H9 (cell line): ENCODE results near the gene DAAM1. TPM values are rescaled to one million over a fixed set of nuclear protein-coding genes. Genes with fewer than 3 reads are reported as not detected.

ENCODE experiments used
- DNase-seq: peaks from one replicate; pipeline ENCODE4 v3.0.0-alpha.2; 2017
- H2AFZ ChIP-seq: one replicate; pipeline ENCODE4 v1.6.1; 2013; ENCODE audit warnings: mild to moderate bottlenecking, low read length, control low read depth, moderate library complexity
- H2AK5ac ChIP-seq: 2 replicates; pipeline ENCODE4 v1.6.1; 2013; ENCODE audit warnings: low read length, control low read depth, mixed read lengths; ENCODE audit not compliant: insufficient read length
- H2BK120ac ChIP-seq: one replicate; pipeline ENCODE4 v1.6.1; 2013; ENCODE audit warnings: low read depth, mild to moderate bottlenecking, low read length, control low read depth, inconsistent platforms; ENCODE audit not compliant: poor library complexity, severe bottlenecking
- H2BK12ac ChIP-seq: 2 replicates; pipeline ENCODE4 v1.6.1; 2013; ENCODE audit warnings: low read length, control low read depth, mixed read lengths, low read depth; ENCODE audit not compliant: insufficient read length
- H2BK15ac ChIP-seq: 2 replicates; pipeline ENCODE4 v1.6.1; 2013; ENCODE audit warnings: low read depth, low read length, control low read depth
- H2BK20ac ChIP-seq: one replicate; pipeline ENCODE4 v1.6.1; 2013; ENCODE audit warnings: low read depth, mild to moderate bottlenecking, low read length, control low read depth, inconsistent platforms; ENCODE audit not compliant: poor library complexity, severe bottlenecking
- H2BK5ac ChIP-seq: 2 replicates; pipeline ENCODE4 v1.6.1; 2013; ENCODE audit warnings: low read length, control low read depth, mixed read lengths; ENCODE audit not compliant: insufficient read length
- H3K14ac ChIP-seq: 2 replicates; pipeline ENCODE4 v1.6.1; 2013; ENCODE audit warnings: low read length, control low read depth; ENCODE audit not compliant: insufficient read depth
- H3K18ac ChIP-seq: 2 replicates; pipeline ENCODE4 v1.6.1; 2013; ENCODE audit warnings: low read depth, mild to moderate bottlenecking, mixed read lengths, low read length, control low read depth; ENCODE audit not compliant: insufficient read length
- H3K23ac ChIP-seq: 2 replicates; pipeline ENCODE4 v1.6.1; 2013; ENCODE audit warnings: low read length, control low read depth, mixed read lengths, low read depth; ENCODE audit not compliant: insufficient read length
- H3K23me2 ChIP-seq: 2 replicates; pipeline ENCODE4 v1.6.1; 2013; ENCODE audit warnings: low read depth, mild to moderate bottlenecking, mixed read lengths, low read length, control low read depth; ENCODE audit not compliant: insufficient read length, poor library complexity, severe bottlenecking
- H3K27ac ChIP-seq: 2 replicates; pipeline ENCODE4 v1.5.1; 2013; ENCODE audit warnings: low read length, control low read depth, mixed read lengths, low read depth; ENCODE audit not compliant: insufficient read length
- H3K27me3 ChIP-seq: 2 replicates; pipeline ENCODE4 v1.6.1; 2013; ENCODE audit warnings: low read length, control low read depth, inconsistent platforms; ENCODE audit not compliant: insufficient read depth
- H3K4ac ChIP-seq: 2 replicates; pipeline ENCODE4 v1.6.1; 2013; ENCODE audit warnings: low read depth, mild to moderate bottlenecking, control low read depth, inconsistent platforms, low read length, moderate library complexity
- H3K4me1 ChIP-seq: 2 replicates; pipeline ENCODE4 v1.6.1; 2013; ENCODE audit warnings: low read length, control low read depth, inconsistent platforms; ENCODE audit not compliant: insufficient read depth
- H3K4me2 ChIP-seq: 2 replicates; pipeline ENCODE4 v1.6.1; 2013; ENCODE audit warnings: low read length, control low read depth, mixed read lengths; ENCODE audit not compliant: insufficient read length, insufficient read depth
- H3K56ac ChIP-seq: 2 replicates; pipeline ENCODE4 v1.6.1; 2013; ENCODE audit warnings: low read depth, mild to moderate bottlenecking, mixed read lengths, low read length, control low read depth; ENCODE audit not compliant: insufficient read length
- H3K79me1 ChIP-seq: 2 replicates; pipeline ENCODE4 v1.6.1; 2013; ENCODE audit warnings: low read depth, mild to moderate bottlenecking, moderate library complexity, low read length, control low read depth, inconsistent platforms; ENCODE audit not compliant: insufficient read depth, poor library complexity, severe bottlenecking
- H3K79me2 ChIP-seq: 2 replicates; pipeline ENCODE4 v1.6.1; 2013; ENCODE audit warnings: low read length, control low read depth, inconsistent platforms; ENCODE audit not compliant: insufficient read depth
- H3K9ac ChIP-seq: 2 replicates; pipeline ENCODE4 v1.6.1; 2013; ENCODE audit warnings: low read length, control low read depth, mixed read lengths; ENCODE audit not compliant: insufficient read length; ENCODE audit errors: extremely low read depth
- H3K9me3 ChIP-seq: one replicate; pipeline ENCODE4 v1.6.1; 2013; ENCODE audit warnings: low read depth, low read length, inconsistent platforms; ENCODE audit not compliant: control insufficient read depth
- H3T11ph ChIP-seq: one replicate; pipeline ENCODE4 v1.6.1; 2013; ENCODE audit warnings: mild to moderate bottlenecking, low read length, control low read depth, inconsistent platforms
- H4K20me1 ChIP-seq: one replicate; pipeline ENCODE4 v1.6.1; 2013; ENCODE audit not compliant: control insufficient read depth, insufficient read length, insufficient read depth
- H4K5ac ChIP-seq: 2 replicates; pipeline ENCODE4 v1.6.1; 2013; ENCODE audit warnings: low read depth, mild to moderate bottlenecking, mixed read lengths, low read length, control low read depth; ENCODE audit not compliant: insufficient read length
- H4K8ac ChIP-seq: replicated peaks from 2 replicates; pipeline ENCODE4 v1.6.1; 2013; ENCODE audit warnings: low read length, control low read depth, mixed read lengths, low read depth; ENCODE audit not compliant: insufficient read length
- H4K91ac ChIP-seq: 2 replicates; pipeline ENCODE4 v1.6.1; 2013; ENCODE audit warnings: low read depth, mild to moderate bottlenecking, moderate library complexity, mixed read lengths, low read length, control low read depth; ENCODE audit not compliant: insufficient read length
- H3K27ac Mint-ChIP-seq, 3 experiments: 2 replicates in 2 of 3; 3 replicates in 1 of 3; pipeline ENCODE4 v1.8.0; 2020 to 2021; ENCODE audit warnings: mixed read lengths in 3 of 3, mild to moderate bottlenecking in 1 of 3, moderate library complexity in 1 of 3
- H3K27me3 Mint-ChIP-seq: 2 replicates; pipeline ENCODE4 v1.8.0; 2021; ENCODE audit warnings: low read depth, mild to moderate bottlenecking, moderate library complexity, mixed read lengths
- H3K36me3 Mint-ChIP-seq, 3 experiments: 2 replicates in 2 of 3; 3 replicates in 1 of 3; pipeline ENCODE4 v1.8.0; 2020 to 2021; ENCODE audit warnings: low read depth in 3 of 3, mixed read lengths in 3 of 3; ENCODE audit not compliant: insufficient read depth in 1 of 3
- H3K4me1 Mint-ChIP-seq, 2 experiments: 2 replicates each; pipeline ENCODE4 v1.8.0; 2020; ENCODE audit warnings: mixed read lengths in 2 of 2
- H3K4me3 Mint-ChIP-seq, 2 experiments: 2 replicates in 1 of 2; 3 replicates in 1 of 2; pipeline ENCODE4 v1.8.0; 2020 to 2021; ENCODE audit warnings: mild to moderate bottlenecking in 2 of 2, mixed read lengths in 2 of 2, moderate library complexity in 1 of 2
- H3K9me3 Mint-ChIP-seq, 2 experiments: 2 replicates in 1 of 2; 3 replicates in 1 of 2; pipeline ENCODE4 v1.8.0; 2020; ENCODE audit warnings: mild to moderate bottlenecking in 2 of 2, mixed read lengths in 2 of 2, moderate library complexity in 1 of 2
- CTCF ChIP-seq: fragments of 200-600 bp; sonication (generic); conservative IDR thresholded peaks from 3 replicates; pipeline ENCODE4 v1.8.0; 2021; ENCODE audit warnings: antibody characterized with exemption, mild to moderate bottlenecking
- WGBS: extraction: QIAGEN DNeasy Blood & Tissue Kit; methylation state at CpG from one replicate; pipeline ENCODE4 v1.1.7; 2013; ENCODE audit warnings: missing lambda C conversion rate, low lambda C conversion rate, mixed read lengths; ENCODE audit not compliant: insufficient read length; ENCODE audit errors: extremely low coverage; 5-methylcytosine and 5-hydroxymethylcytosine counted together
- total RNA-seq: library from RNA; stranded (reverse); gene quantifications from 2 replicates; pipeline ENCODE4 v1.2.1, GENCODE V29; 2021

DAAM1 gene
- total RNA-seq, 1 experiment from 2014 or later = 19.5 TPM

DNA sequence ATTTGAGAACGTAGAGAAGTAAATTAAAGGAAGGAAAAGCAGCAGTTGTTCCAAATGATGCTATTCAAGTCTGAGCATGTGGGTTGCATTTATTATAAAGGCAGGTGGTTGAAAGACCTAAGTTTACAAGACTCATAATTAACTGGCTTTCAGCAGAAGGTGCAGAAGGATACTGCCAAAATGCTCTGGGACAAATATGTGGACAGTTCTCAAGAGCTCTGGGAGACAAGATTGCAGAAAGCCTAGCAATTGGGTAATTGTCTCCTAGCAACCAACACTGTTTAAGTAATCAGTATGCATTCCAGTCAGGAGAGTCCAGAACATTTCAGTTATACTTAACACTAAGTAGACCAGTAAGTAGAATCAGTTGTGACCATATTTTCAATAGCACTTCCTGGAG, 145.2 kb downstream of the DAAM1 start:
- Histone ChIP-seq H3K18ac (no peak overlapping the region), H3K79me2 (no peaks in the 10 kb centered on the region), H3K9ac (no peak overlapping the region), H3K4ac (no peak overlapping the region), H4K91ac (no peak overlapping the region), H3K23ac (no peak overlapping the region), H4K20me1 (no peaks in the 10 kb centered on the region), H3K79me1 (no peaks in the 10 kb centered on the region), H2BK15ac (no peak overlapping the region), H3K27me3 (no peaks in the 10 kb centered on the region), H3K9me3 (no peaks in the 10 kb centered on the region), H4K8ac (no peak overlapping the region), H2BK12ac (no peak overlapping the region), H2BK20ac (no peak overlapping the region), H3K56ac (no peak overlapping the region), H4K5ac (no peak overlapping the region), H3T11ph (no peak overlapping the region), H3K27ac (no peak overlapping the region), H3K4me1 (peaks cover 19% of the 10 kb centered on the region; the same call in 1 of the 2 replicates), H3K23me2 (no peaks in the 10 kb centered on the region), H2AFZ (no peak overlapping the region), H2BK120ac (no peak overlapping the region), H3K14ac (no peak overlapping the region), H3K4me2 (no peak overlapping the region), H2AK5ac (no peak overlapping the region), H2BK5ac (no peak overlapping the region)
- H3K36me3 Mint-ChIP-seq = peaks cover 5 to 9% (median 6%) of the 10 kb centered on the region in 3 experiments; a peak in 5 of 7 replicates
- no peak for TF ChIP-seq CTCF
- no peaks in the 10 kb centered on the region for H3K9me3 Mint-ChIP-seq
- WGBS = no CpG with 5 or more reads among the region's 1 CpG
- no peak for DNase-seq
- peaks cover 62 to 66% of the 10 kb centered on the region in 2 experiments for H3K4me1 Mint-ChIP-seq
- no peak overlapping the region for H3K4me3 Mint-ChIP-seq
- no peak overlapping the region for H3K27ac Mint-ChIP-seq
- no peaks in the 10 kb centered on the region for H3K27me3 Mint-ChIP-seq
